Endodermal cell (in vitro differentiated cells): ENCODE data around the gene CEP128. TPM values are rescaled to one million over a fixed set of nuclear protein-coding genes. Genes with fewer than 3 reads are reported as not detected.

Source experiments
- DNase-seq: peaks from one replicate; pipeline ENCODE4 v3.0.0-alpha.2; 2017
- H3K27ac ChIP-seq: 2 replicates; pipeline ENCODE4 v1.5.1; 2013; ENCODE audit warnings: mild to moderate bottlenecking, low read depth, low read length, moderate library complexity
- H3K27me3 ChIP-seq: 2 replicates; pipeline ENCODE4 v1.6.1; 2013; ENCODE audit warnings: mild to moderate bottlenecking, low read length, moderate library complexity; ENCODE audit not compliant: insufficient read depth, control insufficient read depth, poor library complexity, severe bottlenecking
- H3K36me3 ChIP-seq: 2 replicates; pipeline ENCODE4 v1.7.0; 2013; ENCODE audit warnings: mild to moderate bottlenecking, low read length, moderate library complexity; ENCODE audit not compliant: control insufficient read depth, insufficient read depth
- H3K4me1 ChIP-seq: one replicate; pipeline ENCODE4 v1.7.0; 2013; ENCODE audit warnings: low read length; ENCODE audit not compliant: control insufficient read depth, insufficient read depth
- H3K4me3 ChIP-seq: 2 replicates; pipeline ENCODE4 v1.5.1; 2013; ENCODE audit warnings: mild to moderate bottlenecking, low read length, moderate library complexity
- H3K9ac ChIP-seq: 2 replicates; pipeline ENCODE4 v1.6.1; 2013; ENCODE audit warnings: mild to moderate bottlenecking, low read length, moderate library complexity; ENCODE audit not compliant: poor library complexity, severe bottlenecking; ENCODE audit errors: extremely low read depth
- H3K9me3 ChIP-seq: 2 replicates; pipeline ENCODE4 v1.6.1; 2013; ENCODE audit warnings: mild to moderate bottlenecking, low read length, moderate library complexity; ENCODE audit not compliant: control insufficient read depth
- H3K27ac Mint-ChIP-seq: 2 replicates; pipeline ENCODE4 v1.8.0; 2020; ENCODE audit warnings: mixed read lengths
- H3K27me3 Mint-ChIP-seq: 2 replicates; pipeline ENCODE4 v1.8.0; 2021; ENCODE audit warnings: mild to moderate bottlenecking, mixed read lengths; ENCODE audit not compliant: insufficient read depth
- H3K36me3 Mint-ChIP-seq: 2 replicates; pipeline ENCODE4 v1.8.0; 2020; ENCODE audit warnings: low read depth, mixed read lengths
- H3K4me1 Mint-ChIP-seq: 2 replicates; pipeline ENCODE4 v1.8.0; 2020; ENCODE audit warnings: mixed read lengths
- H3K4me3 Mint-ChIP-seq: 2 replicates; pipeline ENCODE4 v1.8.0; 2020; ENCODE audit warnings: mild to moderate bottlenecking, moderate library complexity, mixed read lengths
- H3K9me3 Mint-ChIP-seq: 2 replicates; pipeline ENCODE4 v1.8.0; 2020; ENCODE audit warnings: mild to moderate bottlenecking, mixed read lengths
- CTCF ChIP-seq: fragments of 200-600 bp; sonication (generic); conservative IDR thresholded peaks from 2 replicates; pipeline ENCODE4 v1.5.0; 2021; ENCODE audit warnings: antibody characterized with exemption, mild to moderate bottlenecking
- WGBS, 2 experiments: methylation state at CpG; one replicate each; pipeline versions ENCODE4 v1.1.5 to v1.1.7; 2013; ENCODE audit warnings: missing lambda C conversion rate in 2 of 2, mixed read lengths in 1 of 2; ENCODE audit not compliant: insufficient coverage in 1 of 2, insufficient read length in 1 of 2; 5-methylcytosine and 5-hydroxymethylcytosine counted together
- total RNA-seq, 2 donors: library from RNA; stranded (reverse); fragmentation: NEBNext Ultra II Directional in 1 of 2; extraction: Animal tissue kit (Norgen Biotek cat#: 25700) in 1 of 2; gene quantifications; 2 replicates in 1 of 2; 3 replicates in 1 of 2; pipeline ENCODE4 v1.2.1, GENCODE V29; 2021

Gene CEP128
- total RNA-seq, 2 donors from 2014 or later, result 21.6 to 29.0 TPM

GRCh38 chr14:80477388-80478160 is 464.0 kb downstream of the CEP128 start:
- H3K27ac ChIP-seq, result no peak overlapping the region
- H3K4me3 Mint-ChIP-seq, result no peak overlapping the region
- H3K9me3 ChIP-seq, result peaks cover 22% of the 10 kb centered on the region
- no peaks in the 10 kb centered on the region for H3K4me1 ChIP-seq
- H3K27me3 ChIP-seq, result peaks cover 35% of the 10 kb centered on the region
- no peaks in the 10 kb centered on the region for H3K36me3 ChIP-seq
- H3K27me3 Mint-ChIP-seq, result peaks cover 81% of the 10 kb centered on the region
- no peak overlapping the region for H3K9ac ChIP-seq
- no peak for DNase-seq
- no peak for TF ChIP-seq CTCF
- 90 to 93% methylated on average over 3 to 6 of the region's 6 CpGs for WGBS, 2 experiments
- peaks cover 8% of the 10 kb centered on the region for H3K36me3 Mint-ChIP-seq
- peaks cover 28% of the 10 kb centered on the region for H3K9me3 Mint-ChIP-seq
- no peak overlapping the region for H3K27ac Mint-ChIP-seq
- H3K4me1 Mint-ChIP-seq, result no peaks in the 10 kb centered on the region
- H3K4me3 ChIP-seq, result no peak overlapping the region

DNA sequence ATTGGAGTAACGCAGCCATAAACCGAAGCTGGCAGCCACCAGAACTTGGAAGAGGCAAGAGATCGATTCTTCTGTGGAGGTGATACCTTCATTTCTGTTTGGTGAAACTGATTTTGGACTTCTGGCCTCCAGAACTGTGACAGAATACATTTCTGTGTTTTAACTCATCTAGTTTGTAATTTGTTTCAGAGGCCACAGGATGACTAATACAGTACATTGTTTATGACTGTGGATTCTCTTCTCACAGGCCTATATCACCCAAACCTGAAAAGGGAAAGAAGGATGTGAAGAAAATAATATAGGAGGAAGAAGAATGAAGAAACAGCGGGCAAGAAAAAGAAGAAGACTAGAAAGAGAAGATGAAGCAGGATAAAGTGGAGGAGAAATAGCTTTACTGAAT is 466.5 kb downstream of the CEP128 start:
- TF ChIP-seq CTCF, result no peak
- Mint-ChIP-seq H3K27me3 (peaks cover 91% of the 10 kb centered on the region), H3K4me3 (no peak overlapping the region), H3K27ac (no peak overlapping the region), H3K9me3 (peaks cover 43% of the 10 kb centered on the region), H3K36me3 (peaks cover 18% of the 10 kb centered on the region), H3K4me1 (no peaks in the 10 kb centered on the region)
- Histone ChIP-seq H3K27ac (no peak overlapping the region), H3K9ac (no peak overlapping the region), H3K27me3 (peaks cover 57% of the 10 kb centered on the region), H3K9me3 (peaks cover 44% of the 10 kb centered on the region), H3K4me3 (no peak overlapping the region), H3K4me1 (no peaks in the 10 kb centered on the region), H3K36me3 (no peaks in the 10 kb centered on the region)
- no peak for DNase-seq
- 98% methylated on average over 4 of the region's 4 CpGs for WGBS, 2 experiments

DNA sequence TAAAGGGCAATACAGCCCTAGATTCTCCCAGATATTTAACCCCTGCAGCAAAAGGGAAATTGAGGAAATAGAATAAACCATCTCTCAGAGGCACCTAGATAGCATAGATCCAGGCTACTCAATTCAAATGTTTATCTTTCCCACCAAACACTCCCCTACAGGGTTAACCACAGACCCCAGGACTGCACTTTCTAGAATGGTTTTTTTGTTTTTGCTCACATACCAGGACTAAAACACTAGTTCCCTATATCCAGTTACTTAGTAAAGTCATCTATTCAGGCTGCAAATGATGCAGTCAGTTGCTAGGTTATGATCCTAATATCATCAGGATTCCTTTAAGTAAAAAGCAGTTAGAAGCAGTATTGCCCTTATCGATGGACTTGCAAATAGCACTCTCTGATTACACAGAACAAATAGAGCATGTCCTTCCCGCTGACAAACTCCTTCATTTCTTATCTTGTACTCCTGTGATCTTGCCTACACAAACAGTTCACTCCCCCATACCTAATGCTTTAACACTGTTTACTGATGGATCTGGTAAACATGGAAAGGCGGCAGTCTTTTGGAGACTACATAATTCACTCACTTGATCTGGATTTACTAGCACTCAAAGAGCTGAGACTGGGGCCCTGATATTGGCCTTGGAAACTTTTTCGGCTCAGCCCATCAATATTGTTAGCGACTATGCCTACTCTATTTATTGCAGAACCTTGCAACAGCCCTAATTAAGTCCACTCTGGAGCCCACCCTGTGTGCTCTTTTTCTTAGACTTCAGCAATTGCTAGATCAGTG is 473.0 kb downstream of the CEP128 start:
- TF ChIP-seq CTCF, result no peak
- peaks cover 42% of the 10 kb centered on the region for H3K9me3 Mint-ChIP-seq

More for the DNA sequence above, 473.0 kb downstream of the CEP128 start:
- Histone ChIP-seq H3K4me3 (no peak overlapping the region), H3K27me3 (peaks cover 69% of the 10 kb centered on the region), H3K9ac (no peak overlapping the region), H3K9me3 (peaks cover 37% of the 10 kb centered on the region), H3K4me1 (no peaks in the 10 kb centered on the region), H3K36me3 (no peaks in the 10 kb centered on the region), H3K27ac (no peak overlapping the region)
- WGBS, 2 experiments, result 46 to 81% methylated on average over 4 to 5 of the region's 5 CpGs
- Mint-ChIP-seq H3K4me3 (no peak overlapping the region), H3K27ac (no peak overlapping the region), H3K36me3 (peaks cover 10% of the 10 kb centered on the region), H3K27me3 (peaks cover 93% of the 10 kb centered on the region), H3K4me1 (peaks cover 40% of the 10 kb centered on the region)
- DNase-seq, result no peak
